Measurements from ENCODE around the gene CCDC201. TPM values are rescaled to one million over a fixed set of nuclear protein-coding genes. Genes with fewer than 3 reads are reported as not detected.

CCDC201 gene
- total RNA-seq, 1 experiment from 2014 or later, result not detected

- CTCF ChIA-PET, result no interaction called here
- in situ Hi-C loops (cut with HindIII; ENCODE audit: low pct_unique_long_range_greater_than_20kb, low sequenced_read_pairs) (no loop called here), intact Hi-C loops (cut with micrococcal nuclease; ENCODE audit: unreplicated experiment) (no loop called here)
- DNase-seq (ENCODE audit: low read depth, low spot score), result no peak
- POLR2A ChIA-PET, result no interaction called here
- Histone ChIP-seq H3K27ac (ENCODE audit: low read length) (no peak overlapping the region), H3K9me3 (ENCODE audit: control insufficient read depth, insufficient read depth, low read depth, low read length) (no peaks in the 10 kb centered on the region), H3K27me3 (ENCODE audit: control insufficient read depth, insufficient read depth, low read length) (peaks cover 5% of the 10 kb centered on the region), H3K36me3 (ENCODE audit: control insufficient read depth, insufficient read depth, low read length) (no peaks in the 10 kb centered on the region), H3K4me3 (ENCODE audit: low read depth in 2 of 2, low read length in 2 of 2) (no peak overlapping the region), H3K4me1 (ENCODE audit: control insufficient read depth, insufficient read depth, low read length) (no peaks in the 10 kb centered on the region)
- ATAC-seq, result no peak
- BruUV-seq (replicated peaks), result no TSS peak
- no peak for TF ChIP-seq REST (IDR thresholded peaks at IDR 0.05; ENCODE audit: insufficient read depth in 1 of 2, low read depth in 2 of 2, low read length in 1 of 2)
- no peak for TF ChIP-seq TCF7L2 (IDR thresholded peaks at IDR 0.05; ENCODE audit: low read depth, low read length)
- TF ChIP-seq POLR2AphosphoS5 (IDR thresholded peaks at IDR 0.05; ENCODE audit: low read depth, low read length), result no peak
- no peak for TF ChIP-seq CTCF (IDR thresholded peaks at IDR 0.05)
- no peak for TF ChIP-seq SIN3A (IDR thresholded peaks at IDR 0.05; ENCODE audit: borderline replicate concordance, insufficient read depth, low read depth, low read length)
Measured at GRCh38 chr7:45910855-45911254, 38.0 kb upstream of the CCDC201 start.

- no peak for ATAC-seq
- no peak overlapping the region for H3K4me3 ChIP-seq (ENCODE audit: low read depth in 2 of 2, low read length in 2 of 2)
- BruUV-seq (replicated peaks), result no TSS peak
- ChIA-PET POLR2A (no interaction called here), CTCF (no interaction called here)
- H3K27ac ChIP-seq (ENCODE audit: low read length), result no peak overlapping the region
- TF ChIP-seq CTCF (IDR thresholded peaks at IDR 0.05), result no peak
- no peak for TF ChIP-seq SIN3A (IDR thresholded peaks at IDR 0.05; ENCODE audit: borderline replicate concordance, insufficient read depth, low read depth, low read length)
- TF ChIP-seq POLR2AphosphoS5 (IDR thresholded peaks at IDR 0.05; ENCODE audit: low read depth, low read length), result no peak
- TF ChIP-seq TCF7L2 (IDR thresholded peaks at IDR 0.05; ENCODE audit: low read depth, low read length), result no peak
- no peak for TF ChIP-seq REST (IDR thresholded peaks at IDR 0.05; ENCODE audit: insufficient read depth in 1 of 2, low read depth in 2 of 2, low read length in 1 of 2)
- intact Hi-C loops (cut with micrococcal nuclease; ENCODE audit: unreplicated experiment) (no loop called here), in situ Hi-C loops (cut with HindIII; ENCODE audit: low pct_unique_long_range_greater_than_20kb, low sequenced_read_pairs) (no loop called here)
- H3K4me1 ChIP-seq (ENCODE audit: control insufficient read depth, insufficient read depth, low read length), result no peaks in the 10 kb centered on the region
- no peak for DNase-seq (ENCODE audit: low read depth, low spot score)
- peaks cover 2% of the 10 kb centered on the region for H3K27me3 ChIP-seq (ENCODE audit: control insufficient read depth, insufficient read depth, low read length)
- no peaks in the 10 kb centered on the region for H3K36me3 ChIP-seq (ENCODE audit: control insufficient read depth, insufficient read depth, low read length)
- H3K9me3 ChIP-seq (ENCODE audit: control insufficient read depth, insufficient read depth, low read depth, low read length), result no peaks in the 10 kb centered on the region
Measured at GRCh38 chr7:45909561-45909960, 36.7 kb upstream of the CCDC201 start.

Measured in Panc1 (cell line).